CD4-positive, alpha-beta T cell treated with Interleukin-1 beta for 1 hour (primary cell): ENCODE measurements around the gene MIER2.

ENCODE experiments used
- DNase-seq, 2 donors: peaks; one replicate each; pipeline ENCODE4 v3.0.0-alpha.2; 2020 to 2022

Gene MIER2

DNA sequence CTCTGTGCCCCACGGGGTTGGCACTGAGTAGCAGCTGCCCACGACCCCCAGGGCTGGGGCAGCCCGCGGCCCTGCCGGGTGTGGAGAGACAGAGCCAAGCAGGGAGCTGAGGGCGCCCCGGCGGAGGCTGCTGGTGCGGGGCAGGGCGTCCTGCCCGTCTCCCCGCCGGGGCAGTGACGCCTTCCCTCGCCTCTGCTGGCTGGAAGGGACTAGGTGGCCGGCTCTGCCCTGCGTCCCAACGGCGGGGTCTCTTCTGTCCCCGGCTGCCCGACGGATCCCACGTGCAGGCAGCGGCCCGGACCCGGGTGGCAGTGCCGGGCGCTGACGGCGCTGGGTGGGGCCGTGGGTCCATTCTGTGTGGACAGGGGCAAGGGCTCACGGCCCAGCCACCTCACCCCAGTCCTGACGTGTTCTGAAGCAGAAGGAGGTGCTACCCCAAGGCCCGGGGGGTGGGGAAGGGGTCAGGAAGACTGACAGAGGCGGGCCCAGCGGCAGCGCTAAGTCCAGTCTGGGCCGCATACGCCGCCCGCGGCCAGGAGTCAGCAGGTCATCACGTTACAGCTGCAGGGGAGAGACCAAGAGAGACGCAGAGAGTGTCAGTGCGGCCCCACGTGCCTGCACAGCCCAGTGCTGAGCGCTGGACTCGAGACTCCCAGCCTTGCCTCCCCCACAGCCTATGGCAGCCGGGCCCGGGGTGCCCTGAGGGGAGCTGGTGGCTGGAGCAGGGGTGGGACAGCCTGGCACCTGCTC, 38.3 kb downstream of the MIER2 start:
- DNase-seq = no peak

DNA sequence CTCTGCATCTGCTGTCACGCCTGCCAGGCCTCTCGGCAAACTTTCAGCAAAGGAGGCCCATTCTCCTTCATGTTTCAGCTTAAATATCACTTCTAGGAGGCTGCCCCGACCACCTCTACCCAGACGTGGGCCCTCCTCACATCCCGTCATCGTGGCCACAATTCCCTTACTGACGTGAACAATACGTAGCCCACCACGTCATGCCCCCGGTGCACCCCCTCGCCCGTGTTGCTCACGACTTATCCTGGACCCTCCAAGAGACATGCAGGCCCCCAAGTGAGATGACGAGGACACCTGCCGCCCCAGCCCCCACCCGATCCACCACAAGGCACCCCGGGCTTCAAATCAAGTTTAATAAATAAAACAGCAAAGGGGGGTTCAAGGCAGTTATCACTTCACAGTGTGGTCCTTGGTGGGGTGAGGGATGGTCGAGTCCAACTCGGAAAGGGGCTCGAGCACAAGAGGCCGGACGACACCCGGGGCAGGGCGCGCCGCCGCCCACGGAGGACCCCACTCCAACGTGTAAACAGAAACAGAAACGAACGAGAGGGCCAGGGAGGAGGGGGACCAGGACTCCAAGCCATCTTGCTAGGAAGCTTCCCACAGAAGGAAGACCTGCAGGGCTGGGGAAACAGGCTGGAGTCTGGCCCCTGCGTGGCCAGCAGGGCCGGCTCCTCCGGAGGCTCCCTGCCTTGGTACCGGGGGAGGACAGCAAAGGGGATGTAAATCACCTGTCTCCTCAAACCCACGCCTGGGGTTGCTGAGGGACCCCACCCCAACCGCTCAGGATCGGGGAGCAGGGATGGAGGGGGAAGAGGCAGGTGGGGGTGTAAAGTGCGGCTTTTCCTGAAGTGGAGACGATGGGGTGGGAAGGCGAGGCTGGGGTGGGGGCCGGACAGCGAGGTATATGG, 39.1 kb downstream of the MIER2 start:
- DNase-seq = no peak

DNA sequence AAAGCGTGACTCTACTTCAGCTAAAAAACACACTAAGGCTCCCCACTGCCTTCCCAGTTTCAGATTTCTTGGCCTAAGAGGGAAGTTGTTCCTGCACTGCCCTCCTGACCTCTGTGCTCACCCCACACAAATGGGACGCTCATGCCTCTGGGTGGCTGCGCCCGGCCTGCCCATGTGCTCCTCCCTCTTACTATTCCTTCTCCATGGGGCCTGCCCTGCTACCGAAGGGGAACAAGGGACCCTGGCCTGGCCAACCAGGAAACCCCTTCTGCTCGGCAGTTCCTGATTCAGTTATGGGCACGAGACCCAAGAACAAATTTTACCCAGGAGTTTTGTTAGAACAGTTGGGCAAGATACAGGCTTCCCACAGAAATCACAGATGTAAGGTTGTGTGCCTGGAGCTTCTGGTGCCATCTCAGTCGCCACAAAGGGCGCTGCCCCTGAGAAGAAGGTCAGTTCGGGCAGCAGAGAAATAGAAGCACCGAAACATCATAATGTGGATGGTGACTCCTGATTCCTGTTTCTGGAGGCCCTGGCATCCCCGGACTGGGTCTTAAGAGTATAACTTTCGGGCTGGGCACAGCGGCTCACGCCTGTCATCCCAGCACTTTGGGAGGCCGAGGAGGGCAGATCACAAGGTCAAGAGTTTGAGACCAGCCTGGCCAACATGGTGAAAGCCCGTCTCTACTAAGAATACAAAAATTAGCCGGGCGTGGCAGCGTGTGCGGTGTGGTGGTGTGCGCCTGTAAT, 47.9 kb downstream of the MIER2 start:
- DNase-seq = no peak

DNA sequence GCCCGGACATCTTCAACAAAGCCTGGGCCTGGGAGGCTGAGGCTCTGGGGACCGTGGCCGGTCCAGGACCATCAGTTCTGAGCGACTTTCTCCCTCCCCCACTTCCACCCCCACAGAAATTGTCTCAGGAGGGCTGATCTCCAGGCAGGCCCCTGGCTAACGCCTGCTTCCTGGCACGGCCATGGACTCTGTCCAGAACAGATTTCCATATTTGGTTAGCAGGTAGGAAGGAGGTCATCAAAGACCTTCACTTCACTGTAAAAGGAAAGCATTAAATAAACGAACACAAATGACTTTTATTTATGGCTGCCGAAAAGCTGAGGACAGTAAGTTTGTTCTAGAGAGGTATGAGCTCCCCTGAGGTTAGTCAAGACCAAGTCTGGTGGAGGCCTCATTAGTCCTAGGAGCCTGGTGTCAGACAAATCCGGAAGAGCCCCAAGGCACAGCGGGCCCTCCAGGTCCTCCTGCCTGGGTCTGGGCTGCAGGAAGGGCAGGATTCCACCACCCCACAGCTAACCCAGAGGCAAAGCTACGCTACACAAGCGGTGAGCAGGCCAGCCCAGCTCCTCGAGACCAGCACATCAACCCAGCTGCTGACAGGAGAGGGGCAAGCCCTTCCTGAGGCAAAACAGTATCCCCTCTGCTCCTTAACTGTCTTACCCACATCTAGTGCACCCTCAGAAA, 48.8 kb downstream of the MIER2 start:
- DNase-seq = no peak

DNA sequence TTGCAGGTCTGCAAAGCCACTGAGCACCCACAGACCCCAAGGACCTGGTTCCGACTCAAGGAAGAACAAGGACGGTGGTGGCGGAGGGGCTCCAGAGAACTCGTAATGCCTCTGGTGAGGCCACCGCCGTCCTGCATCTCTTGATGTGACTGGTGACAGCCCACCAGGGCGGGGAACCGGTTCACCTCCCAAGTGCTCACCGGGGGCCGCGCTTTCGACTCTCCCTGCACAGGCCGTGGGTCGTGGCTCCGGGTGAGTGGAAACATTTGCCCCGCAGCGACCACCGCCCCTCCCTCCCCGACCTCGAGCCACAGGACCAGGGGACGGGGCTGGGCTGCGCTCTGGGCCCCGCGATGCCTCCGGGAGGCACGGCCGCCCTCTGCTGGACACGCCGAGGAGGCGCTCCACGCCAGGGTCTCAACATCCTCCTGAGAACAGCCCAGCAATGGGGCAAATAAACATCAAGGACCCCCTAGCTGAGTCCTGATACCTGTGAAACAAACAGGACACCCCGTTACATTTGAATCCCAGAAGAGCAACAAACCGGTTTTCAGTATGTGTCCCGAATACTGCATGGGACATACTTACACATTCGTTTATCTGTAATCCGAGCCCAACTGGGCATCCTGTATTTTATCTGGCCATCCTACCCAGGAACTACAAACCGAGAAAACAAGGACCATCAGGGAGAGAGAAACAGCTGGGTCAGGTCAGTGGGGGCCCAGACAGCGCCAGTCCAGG, 49.5 kb downstream of the MIER2 start:
- peak; percentile 13 to 28 for DNase-seq

DNA sequence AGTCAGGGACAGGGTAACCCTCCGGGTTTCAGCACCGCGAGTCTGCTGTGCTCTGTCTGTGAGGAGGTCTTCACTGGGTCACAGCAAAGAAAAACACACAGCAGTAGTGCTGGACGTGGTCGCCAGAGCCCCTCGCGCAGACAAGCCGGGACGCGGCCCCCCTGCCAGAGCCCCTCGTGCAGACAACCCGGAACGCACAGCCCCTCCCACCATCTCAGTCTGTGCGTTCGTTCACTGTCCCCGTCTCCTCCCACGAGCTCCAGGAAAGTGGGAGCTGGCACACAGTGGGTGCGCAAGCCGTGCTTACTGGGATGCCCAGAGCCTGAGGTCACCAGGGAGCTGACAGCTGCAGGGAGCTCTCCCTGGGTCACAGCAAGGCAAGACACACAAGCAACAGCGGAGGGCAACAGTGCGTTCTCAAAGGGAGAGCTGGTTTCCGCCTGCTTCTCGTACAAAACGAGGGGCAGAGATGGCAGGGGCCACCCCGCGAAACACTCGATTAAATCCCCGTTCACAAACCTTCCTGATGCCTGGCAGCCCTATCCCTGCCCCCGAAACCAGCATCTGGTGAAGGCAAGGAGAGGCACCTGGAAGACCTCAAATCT, 50.2 kb downstream of the MIER2 start:
- DNase-seq = no peak

DNA sequence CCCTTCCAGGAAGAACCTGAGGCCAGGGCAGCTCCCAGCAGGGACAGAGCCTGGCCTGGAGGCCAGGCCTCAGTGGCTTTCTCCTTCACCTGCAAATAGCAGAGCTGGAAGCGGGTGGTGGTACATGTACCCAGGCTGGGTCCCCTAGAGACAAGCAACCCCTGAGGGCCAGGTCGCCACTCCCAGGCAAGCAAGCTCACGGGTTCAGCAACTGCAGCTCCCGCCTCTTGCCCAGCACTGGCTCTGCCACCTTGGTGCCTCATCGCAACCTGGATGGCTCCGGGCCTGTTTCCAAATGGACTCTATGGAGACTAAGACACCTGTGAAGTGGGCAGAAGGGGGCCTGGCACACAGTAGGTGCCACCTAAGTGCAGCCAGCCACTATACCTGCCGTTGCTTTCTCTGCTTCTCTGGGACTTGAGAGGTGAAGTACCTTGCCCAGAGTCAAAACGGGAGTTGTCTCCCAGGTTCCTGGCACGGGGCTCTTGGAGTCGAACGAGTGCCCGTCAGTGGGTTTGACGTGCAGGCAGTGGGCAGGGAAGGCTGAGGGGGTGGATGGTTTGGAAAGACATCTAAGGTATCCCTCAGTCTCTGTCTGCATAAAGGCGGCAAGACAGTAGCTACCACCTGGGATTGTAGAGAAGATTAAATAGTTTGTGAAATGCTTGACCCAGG, 51.0 kb downstream of the MIER2 start:
- no peak for DNase-seq

DNA sequence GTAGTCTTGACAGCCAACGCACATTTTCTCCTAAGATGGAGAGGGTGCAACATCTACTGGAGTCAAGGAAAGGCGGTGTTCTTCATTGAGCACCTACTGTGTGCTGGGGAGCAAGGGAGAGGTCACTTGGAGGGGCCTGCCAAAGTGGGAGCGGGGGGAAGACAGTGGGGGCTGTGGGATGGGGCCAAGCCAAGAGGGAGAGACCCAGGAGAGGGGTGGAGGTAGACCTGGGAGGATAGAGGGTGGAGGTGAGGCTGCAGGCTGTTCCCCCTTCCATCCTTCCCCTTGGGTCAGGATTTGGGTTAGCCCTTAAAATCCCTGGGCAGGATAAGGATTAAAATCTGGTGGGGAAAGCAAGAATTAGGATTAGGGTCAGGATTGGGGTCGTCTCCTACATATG, 51.6 kb downstream of the MIER2 start:
- DNase-seq = no peak

DNA sequence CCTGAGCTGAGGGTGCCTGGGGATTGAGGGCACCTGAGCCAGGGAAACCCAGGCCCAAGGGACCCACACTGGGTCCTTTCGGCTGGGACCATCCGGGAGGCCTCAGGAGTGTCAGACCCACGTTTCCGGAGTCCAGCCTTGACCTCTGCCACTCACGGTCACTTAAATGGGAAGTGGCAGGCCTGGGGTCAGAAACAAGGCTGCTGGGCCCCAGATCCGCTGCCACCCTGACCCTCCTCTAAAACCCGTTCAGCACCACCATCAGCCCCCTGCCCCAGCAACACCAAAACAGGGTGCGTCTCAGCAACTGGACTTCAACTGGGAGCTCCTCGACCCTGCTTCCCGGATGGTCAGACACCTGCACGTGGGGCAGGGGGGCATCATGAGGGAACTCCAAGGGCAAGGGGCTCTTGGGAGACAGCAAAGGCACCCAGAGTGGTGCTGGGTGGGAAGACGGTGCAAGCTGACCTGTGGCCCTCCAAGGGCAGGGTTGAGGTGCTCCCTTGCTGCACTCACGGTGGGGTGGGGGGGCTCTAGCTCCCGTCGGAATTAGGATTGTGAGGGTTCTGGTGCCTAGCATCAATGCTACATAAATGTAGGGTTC, 52.2 kb downstream of the MIER2 start:
- DNase-seq = no peak

DNA sequence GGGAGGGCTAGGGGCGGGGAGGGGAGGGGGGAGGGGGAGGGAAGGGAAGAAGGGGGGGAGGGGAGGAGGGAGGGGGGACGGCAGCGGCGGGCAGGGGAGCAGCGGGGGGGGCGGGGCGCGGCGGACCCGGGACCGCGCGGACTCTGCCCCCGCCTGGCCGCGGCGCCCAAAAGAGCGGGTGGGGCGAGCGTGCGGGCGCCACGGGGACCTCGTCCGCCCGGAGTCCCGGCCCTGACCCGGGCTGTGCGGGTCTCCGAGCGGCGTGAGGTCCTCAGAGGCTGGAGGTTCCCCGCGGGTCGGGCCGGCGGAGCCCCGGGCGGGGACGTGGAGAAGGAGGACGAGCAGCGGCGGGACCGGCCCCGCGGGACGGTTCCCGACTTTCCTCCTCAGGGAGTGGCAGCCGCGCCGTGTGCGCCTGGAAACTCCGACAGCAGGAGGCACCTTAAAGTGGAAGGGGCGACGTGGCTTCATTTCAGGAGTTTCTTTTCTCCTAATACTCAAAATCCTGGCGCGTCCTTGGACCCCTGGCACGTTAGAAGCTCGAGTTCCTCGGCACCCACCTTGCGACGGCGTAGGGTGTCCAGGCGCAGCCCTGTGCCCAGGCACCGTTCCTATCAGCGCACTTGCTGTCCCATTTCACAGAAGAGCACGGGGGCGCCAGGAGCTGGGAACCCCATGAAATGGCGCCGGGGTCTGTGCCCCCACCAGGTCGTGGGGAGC, 52.9 kb downstream of the MIER2 start:
- DNase-seq = no peak

DNA sequence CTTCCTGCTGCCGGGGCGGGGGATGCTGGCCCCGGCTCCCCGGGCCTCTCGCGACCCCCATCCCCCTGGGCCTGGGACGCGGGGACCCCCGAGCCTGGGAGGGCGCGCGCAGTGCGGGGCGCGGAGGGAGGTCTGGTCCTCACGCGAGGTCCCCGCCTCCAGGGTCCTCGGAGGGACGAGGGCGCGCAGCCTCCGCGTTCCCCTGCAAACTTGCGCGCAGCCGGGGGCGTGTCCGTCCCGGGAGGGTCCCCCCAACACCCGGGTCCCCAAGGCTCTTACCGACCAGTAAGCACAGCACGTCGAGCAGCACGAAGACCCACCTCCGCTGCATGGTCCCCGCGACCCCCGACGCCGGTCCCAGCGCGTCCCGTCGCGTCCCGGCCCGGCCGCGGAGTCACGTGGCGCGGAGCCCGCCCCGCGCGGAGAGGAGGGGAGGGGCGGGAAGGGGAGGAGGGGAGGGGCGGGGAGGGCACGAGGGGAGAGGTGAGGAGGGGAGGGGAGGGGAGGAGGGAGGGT, 53.5 kb downstream of the MIER2 start, which contains the start of gene PLPP2:
Gene PLPP2, minus strand, starts transcription at position 398 of the 516 bp plus-strand sequence. Its CDS starts 67 bp downstream, at position 331.
- no peak for DNase-seq

DNA sequence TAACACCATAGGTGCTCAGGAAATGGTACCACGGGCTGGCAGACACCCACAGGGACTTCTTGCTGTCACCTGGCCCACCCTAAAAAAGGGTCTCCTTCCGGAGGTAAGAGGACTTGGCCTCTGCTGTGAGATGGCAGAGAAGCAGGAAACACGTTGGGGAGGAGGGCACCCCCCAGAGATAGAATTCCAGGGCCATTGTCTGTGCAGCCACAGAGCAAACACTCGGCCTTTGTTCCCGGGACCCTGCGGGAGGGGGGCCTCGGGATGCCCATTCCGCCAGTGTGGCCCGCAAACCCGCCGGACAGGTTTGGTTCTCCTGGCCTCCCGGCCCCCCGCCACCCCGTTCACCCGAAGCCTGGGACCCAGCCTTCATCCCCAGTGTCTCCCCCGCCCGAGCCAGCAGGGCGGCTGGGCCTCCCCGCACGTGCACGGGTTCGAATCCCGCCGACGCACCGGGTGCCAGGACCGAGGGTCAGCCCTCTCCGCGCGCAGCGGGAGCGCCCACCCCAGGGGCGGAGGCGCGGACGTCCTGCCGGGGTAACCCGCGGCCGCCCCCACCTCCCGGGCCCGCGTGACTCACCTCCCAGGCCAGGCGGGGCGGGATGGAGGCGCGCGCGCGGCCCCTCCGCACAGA, 54.1 kb downstream of the MIER2 start:
- DNase-seq = no peak

DNA sequence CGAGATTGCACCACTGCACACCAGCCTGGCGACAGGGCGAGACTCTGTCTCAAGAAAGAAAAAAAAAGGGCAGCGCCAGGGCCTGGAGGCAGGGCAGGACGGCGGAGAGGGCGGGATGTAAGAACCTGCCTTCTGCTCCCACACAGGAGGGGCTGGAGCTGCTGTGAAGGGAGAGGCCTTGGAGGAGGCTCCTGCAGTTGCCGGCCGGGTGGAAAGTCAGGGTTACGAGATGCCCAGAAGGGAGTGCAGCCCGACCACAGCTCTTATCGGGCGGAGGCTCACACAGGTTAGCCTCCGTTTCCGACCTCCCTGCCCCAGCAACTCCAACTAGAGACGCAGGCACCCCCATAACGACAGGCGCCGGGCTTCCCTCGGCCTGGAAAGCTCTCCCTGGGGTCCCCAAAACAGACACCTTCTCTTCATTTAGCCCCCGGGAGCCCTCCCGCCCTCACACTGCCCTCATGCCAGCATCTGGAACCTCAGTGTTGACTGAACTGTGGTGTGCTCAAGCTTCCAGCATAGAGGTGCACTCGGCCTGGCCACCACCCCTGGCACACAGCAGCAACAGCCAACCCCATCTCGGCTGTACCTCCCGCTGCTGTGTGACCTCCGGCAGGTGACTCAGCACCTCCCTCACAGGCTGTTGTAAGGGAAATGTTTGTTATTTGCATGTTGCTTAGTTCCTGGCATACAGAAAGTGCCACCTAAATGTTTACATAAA, 54.8 kb downstream of the MIER2 start:
- DNase-seq = peak; percentile 15 to 30

DNA sequence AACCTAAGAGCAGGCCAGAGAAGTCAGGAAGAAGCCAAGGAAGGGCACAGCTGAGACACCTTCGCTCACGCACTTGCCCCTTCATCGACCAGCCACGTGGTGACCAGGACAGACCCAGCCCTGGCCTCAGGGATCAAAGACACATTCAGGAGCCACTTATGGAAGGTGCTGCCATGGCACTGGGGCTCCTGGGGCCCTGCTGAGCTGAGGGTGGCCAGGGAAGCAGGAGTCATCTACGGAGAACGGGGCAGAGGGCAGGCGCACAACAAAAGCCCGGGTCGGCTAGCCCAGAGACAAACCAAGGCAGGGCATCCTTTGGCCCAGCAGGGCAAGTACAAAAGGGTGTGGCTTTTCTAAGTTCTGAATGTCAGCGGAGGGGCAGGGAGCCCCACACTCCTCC, 55.7 kb downstream of the MIER2 start:
- no peak for DNase-seq

DNA sequence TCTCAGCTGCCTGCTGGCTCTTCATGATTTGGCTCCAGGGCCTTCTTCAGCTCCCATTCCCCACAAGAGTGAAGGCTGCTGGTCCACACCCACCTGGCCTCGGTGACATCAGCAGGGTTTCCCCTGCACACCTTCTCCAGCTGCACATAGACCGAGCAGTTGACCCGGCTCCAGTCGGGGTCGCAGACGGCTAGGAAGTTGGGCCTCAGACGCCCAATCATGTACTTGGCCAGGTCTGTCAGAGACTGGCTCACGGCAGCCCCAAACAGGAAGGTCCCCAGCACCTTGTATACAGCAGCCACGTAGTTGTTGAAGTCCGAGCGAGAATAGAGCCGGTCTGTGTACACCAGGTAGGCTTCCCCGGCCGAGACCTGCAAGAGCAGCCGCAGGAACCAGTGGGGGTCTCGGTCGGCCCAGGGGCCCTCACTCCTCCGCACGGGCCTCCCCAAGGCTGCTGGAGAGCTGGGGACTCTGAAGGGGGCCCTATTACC, 57.2 kb downstream of the MIER2 start:
- no peak for DNase-seq

DNA sequence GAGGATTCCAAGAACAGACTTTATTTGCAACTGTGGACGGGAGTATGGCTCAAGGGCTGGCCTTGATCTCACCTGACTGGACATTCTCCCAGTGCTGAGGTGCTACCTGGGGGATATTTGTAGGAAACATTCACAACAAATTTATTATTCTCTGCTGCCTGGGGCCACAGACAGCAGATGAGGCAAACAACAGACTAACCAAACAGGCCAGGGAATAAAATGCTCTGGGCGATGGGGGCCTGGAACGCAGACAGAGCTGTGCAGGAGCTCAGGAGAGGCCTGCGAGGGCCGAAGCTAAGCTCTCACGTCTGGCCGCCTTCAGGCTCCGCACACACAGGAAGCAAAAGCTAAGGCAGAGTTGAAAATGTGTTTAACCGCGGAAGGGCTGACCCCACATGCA, 61.2 kb downstream of the MIER2 start:
- DNase-seq = no peak

DNA sequence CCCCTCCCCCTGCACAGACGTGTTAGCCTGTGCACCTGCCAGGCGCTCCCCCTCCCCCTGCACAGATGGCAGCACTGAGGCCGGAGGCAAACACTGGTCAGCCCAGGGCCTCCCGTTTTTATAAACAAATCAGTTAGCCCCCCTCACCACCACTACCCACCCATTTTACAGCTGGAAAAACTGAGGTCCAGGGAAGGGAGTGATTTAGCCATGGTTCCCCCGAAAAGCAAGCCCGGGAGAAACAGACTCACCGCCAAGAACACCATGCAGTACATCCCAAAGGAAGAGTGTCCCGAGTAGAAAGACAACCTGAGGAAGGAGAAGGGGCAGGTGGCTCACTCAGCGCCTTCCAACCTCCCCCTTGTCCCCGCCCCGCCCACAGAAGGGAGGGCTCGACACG, 62.1 kb downstream of the MIER2 start:
- no peak for DNase-seq

DNA sequence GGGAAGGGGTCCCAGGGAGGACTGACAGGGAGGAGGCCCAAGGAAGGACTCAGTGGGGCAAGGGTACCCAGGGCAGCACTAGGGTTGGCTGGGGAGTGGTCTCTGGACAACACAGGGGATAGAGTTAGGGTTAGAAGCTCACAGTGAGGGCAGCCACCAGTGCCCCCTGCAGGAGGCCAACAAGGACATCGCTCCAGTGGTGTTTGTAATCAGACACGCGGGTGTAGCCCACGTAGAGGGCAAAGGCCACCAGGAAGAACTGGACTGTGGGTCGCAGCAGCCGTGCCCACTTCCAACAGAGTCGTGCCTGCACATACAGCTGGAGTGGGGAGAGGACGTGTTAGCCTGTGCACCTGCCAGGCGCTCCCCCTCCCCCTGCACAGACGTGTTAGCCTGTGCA, 62.6 kb downstream of the MIER2 start:
- DNase-seq = no peak
